Adrenal gland (tissue), 19 donors: ENCODE data around the gene DUS2. TPM values are rescaled to one million over a fixed set of nuclear protein-coding genes. Genes with fewer than 3 reads are reported as not detected.
A peak's percentile ranks its signal among the peaks of the same experiment; 100 is the strongest.

ENCODE experiments used
- DNase-seq, 7 donors: peaks; one replicate each; pipeline ENCODE4 v3.0.0-alpha.2; 2019 to 2020
- H3K27ac ChIP-seq, 5 donors: fragments of 200-600 bp; sonication (generic) in 4 of 5; 1 replicate in 3 of 5; 2 replicates in 2 of 5; pipeline versions ENCODE4 v1.5.1 to v1.8.0; 2016 to 2020; ENCODE audit warnings: mild to moderate bottlenecking in 1 of 5
- H3K27me3 ChIP-seq: fragments of 200-600 bp; 2 replicates; pipeline ENCODE4 v1.8.0; 2021
- H3K36me3 ChIP-seq, 2 donors: fragments of 200-600 bp; replicated peaks in 1 of 2; 1 replicate in 1 of 2; 2 replicates in 1 of 2; pipeline versions ENCODE4 v1.5.1 to v1.8.0; 2018 to 2022
- H3K4me1 ChIP-seq, 2 donors: fragments of 200-600 bp; replicated peaks in 1 of 2; 1 replicate in 1 of 2; 2 replicates in 1 of 2; pipeline versions ENCODE4 v1.5.1 to v1.8.0; 2018 to 2021
- H3K4me3 ChIP-seq, 4 donors: fragments of 200-600 bp; sonication (generic) in 3 of 4; one replicate each; pipeline ENCODE4 v1.5.1; 2016 to 2018
- H3K9me3 ChIP-seq, 3 donors: fragments of 200-600 bp; sonication (generic) in 1 of 3; replicated peaks in 1 of 3; 1 replicate in 2 of 3; 2 replicates in 1 of 3; pipeline versions ENCODE4 v1.5.1 to v1.8.0; 2016 to 2021
- POLR2A ChIP-seq, 2 donors: fragments of 450-650 bp; IDR thresholded peaks; one replicate each; pipeline ENCODE4 v1.6.1; 2017; ENCODE audit warnings: antibody characterized with exemption in 2 of 2, mild to moderate bottlenecking in 2 of 2, moderate library complexity in 1 of 2
- WGBS, 4 donors: extraction: QIAGEN DNeasy Blood & Tissue Kit in 2 of 4; methylation state at CpG; one replicate each; pipeline versions ENCODE4 v1.1.5 to v1.1.7; 2013 to 2017; 5-methylcytosine and 5-hydroxymethylcytosine counted together
- intact Hi-C, 2 donors: fragments of 100-400 bp; cut with DNase I; formaldehyde crosslinking; loops; one replicate each; pipeline versions ENCODE4 v1.14.1 to v1.15.0; 2022 to 2023
- long read RNA-seq, 10 donors: library from polyadenylated mRNA in 3 of 10; unstranded in 2 of 10; stranded (forward) in 1 of 10; transcript quantifications; one replicate each; pipeline ENCODE4 v2.0.0 and lab custom pipeline, GENCODE V29; 2021 to 2026
- polyA plus RNA-seq, 3 donors: library from polyadenylated mRNA; stranded (reverse); fragments of 200-250 nt in 2 of 3; fragments of 350-450 nt in 1 of 3; fragmentation: Illumina TruSeq in 1 of 3; extraction: RNeasy Lipid Tissue Mini Kit (QIAGEN cat#74804) in 1 of 3; gene quantifications; one replicate each; pipeline ENCODE4 v1.2.3, GENCODE V29; 2013 to 2014
- total RNA-seq, 9 donors: library from RNA; depleted of rRNA in 4 of 9; stranded (reverse); fragments of >200 nt in 4 of 9; fragments of 120-200 nt in 1 of 9; fragmentation: NEBNext Ultra II Directional in 1 of 9; extraction: Animal tissue kit (Norgen Biotek cat#: 25700) in 1 of 9; gene quantifications; one replicate each; pipeline versions ENCODE4 v1.1.0 to v1.2.4, GENCODE V29; 2013 to 2023
- TF ChIP-seq, protein P1 (sequence below), 6 experiments: fragments of 450-650 bp in 4 of 6; fragments of 200-600 bp in 2 of 6; sonication (generic) in 1 of 6; IDR thresholded peaks; 1 replicate in 5 of 6; 2 replicates in 1 of 6; pipeline versions ENCODE4 v1.5.1 to v1.8.0; 2016 to 2021; ENCODE audit warnings: antibody characterized with exemption in 6 of 6, mild to moderate bottlenecking in 2 of 6, moderate library complexity in 1 of 6
- donor health status: healthy with polysubstance abuse.
- donor health status: Bipolar disorder and iron deficiency.
- donor health status: DM: yes; HTN: yes; CAD: no.
- donor health status: DM: no; HTN: no; CAD: no.
- donor health status: DM: no; HTN: no; CAD: no.
- donor health status: DM: yes; HTN: yes; CAD: no.

DUS2 gene
- total RNA-seq (10 to 100 TPM in 6 of 9 donors, 1 to 10 TPM in 3; 6.3 to 25.3 (median 13.1) TPM), polyA plus RNA-seq (10 to 100 TPM in 2 of 3 donors, 1 to 10 TPM in 1; 7.1 to 13.2 (median 10.1) TPM)
- long read RNA-seq, donor 1, partial matches to known transcripts, result 0 of 2 reads
- long read RNA-seq, donor 1, other reads (novel, unspliced or antisense), result 0 of 2 reads
- long read RNA-seq, donor 2, partial matches to known transcripts, result 0 of 4 reads
- long read RNA-seq, donor 2, other reads (novel, unspliced or antisense), result 0 of 4 reads
- long read RNA-seq, donor 3, partial matches to known transcripts, result 0 of 1 reads
- long read RNA-seq, donor 3, other reads (novel, unspliced or antisense), result 0 of 1 reads
- long read RNA-seq, donor 4, transcript DUS2-207 (17 exons, 2,310 nt), result major isoform, 5 of 7 reads
- long read RNA-seq, donor 4, partial matches to known transcripts, result 1 of 7 reads
- long read RNA-seq, donor 4, other reads (novel, unspliced or antisense), result 0 of 7 reads
- long read RNA-seq, donor 5, transcript DUS2-201 (16 exons, 1,933 nt), result minor isoform, 5 of 28 reads
- long read RNA-seq, donor 5, transcript DUS2-207 (17 exons, 2,310 nt), result major isoform, 20 of 28 reads
- long read RNA-seq, donor 5, partial matches to known transcripts, result 0 of 28 reads
- long read RNA-seq, donor 5, other reads (novel, unspliced or antisense), result 3 of 28 reads
- long read RNA-seq, donor 6, partial matches to known transcripts, result 0 of 5 reads
- long read RNA-seq, donor 6, other reads (novel, unspliced or antisense), result 1 of 5 reads
- long read RNA-seq, donor 7, partial matches to known transcripts, result 16 of 19 reads
- long read RNA-seq, donor 7, other reads (novel, unspliced or antisense), result 0 of 19 reads
- long read RNA-seq, donor 8, transcript DUS2-207 (17 exons, 2,310 nt), result major isoform, 6 of 8 reads
- long read RNA-seq, donor 8, partial matches to known transcripts, result 0 of 8 reads
- long read RNA-seq, donor 8, other reads (novel, unspliced or antisense), result 0 of 8 reads
- long read RNA-seq, donor 9, partial matches to known transcripts, result 0 of 2 reads
- long read RNA-seq, donor 9, other reads (novel, unspliced or antisense), result 0 of 2 reads
- long read RNA-seq, donor 10, partial matches to known transcripts, result 0 of 2 reads
- long read RNA-seq, donor 10, other reads (novel, unspliced or antisense), result 0 of 2 reads

GRCh38 chr16:68022728-68023537 lies at the start of gene DUS2, which contains the start of gene DDX28:
Gene DUS2, plus strand, starts transcription at chr16:68023284. Its CDS starts 14,740 bp downstream, at chr16:68038024.
Gene DDX28, minus strand, starts transcription at chr16:68023232. Its CDS starts 30 bp downstream, at chr16:68023202.
- intact Hi-C loops, result no loop called here
- TF ChIP-seq POLR2A (IDR thresholded peaks at IDR 0.05), result peak; percentile 26 to 65
- TF ChIP-seq, protein P1, sequence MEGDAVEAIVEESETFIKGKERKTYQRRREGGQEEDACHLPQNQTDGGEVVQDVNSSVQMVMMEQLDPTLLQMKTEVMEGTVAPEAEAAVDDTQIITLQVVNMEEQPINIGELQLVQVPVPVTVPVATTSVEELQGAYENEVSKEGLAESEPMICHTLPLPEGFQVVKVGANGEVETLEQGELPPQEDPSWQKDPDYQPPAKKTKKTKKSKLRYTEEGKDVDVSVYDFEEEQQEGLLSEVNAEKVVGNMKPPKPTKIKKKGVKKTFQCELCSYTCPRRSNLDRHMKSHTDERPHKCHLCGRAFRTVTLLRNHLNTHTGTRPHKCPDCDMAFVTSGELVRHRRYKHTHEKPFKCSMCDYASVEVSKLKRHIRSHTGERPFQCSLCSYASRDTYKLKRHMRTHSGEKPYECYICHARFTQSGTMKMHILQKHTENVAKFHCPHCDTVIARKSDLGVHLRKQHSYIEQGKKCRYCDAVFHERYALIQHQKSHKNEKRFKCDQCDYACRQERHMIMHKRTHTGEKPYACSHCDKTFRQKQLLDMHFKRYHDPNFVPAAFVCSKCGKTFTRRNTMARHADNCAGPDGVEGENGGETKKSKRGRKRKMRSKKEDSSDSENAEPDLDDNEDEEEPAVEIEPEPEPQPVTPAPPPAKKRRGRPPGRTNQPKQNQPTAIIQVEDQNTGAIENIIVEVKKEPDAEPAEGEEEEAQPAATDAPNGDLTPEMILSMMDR (IDR thresholded peaks at IDR 0.05), result no peak
- H3K36me3 ChIP-seq, result no peaks in the 10 kb centered on the region
- no peaks in the 10 kb centered on the region for H3K27me3 ChIP-seq
- no peaks in the 10 kb centered on the region for H3K9me3 ChIP-seq
- peak; percentile 88 to 98 (median 93) for DNase-seq
- 0% methylated on average over 6 to 84 of the region's 84 CpGs for WGBS, 4 donors
- H3K27ac ChIP-seq, result peak within 1 kb of the TSS in 4 of 5 donors; percentile 80 to 91 (median 86)
- H3K4me3 ChIP-seq, result peak within 1 kb of the TSS; percentile 62 to 98 (median 96)
- H3K4me1 ChIP-seq, result peaks cover 13 to 30% of the 10 kb centered on the region in 2 donors

- Histone ChIP-seq H3K36me3 (no peaks in the 10 kb centered on the region), H3K4me3 (no peak overlapping the region), H3K27me3 (no peaks in the 10 kb centered on the region), H3K4me1 (no peaks in the 10 kb centered on the region), H3K27ac (no peak overlapping the region), H3K9me3 (no peaks in the 10 kb centered on the region)
- DNase-seq, result no peak
- WGBS, 4 donors, result 79 to 84% (median 82%) methylated on average over 12 to 14 of the region's 14 CpGs
- intact Hi-C loops, result no loop called here
- no peak for TF ChIP-seq POLR2A (IDR thresholded peaks at IDR 0.05)
- TF ChIP-seq, protein P1 (IDR thresholded peaks at IDR 0.05), result no peak
These were observed 47.6 kb upstream of the DUS2 start for GRCh38 chr16:67975321-67976105.

DNA sequence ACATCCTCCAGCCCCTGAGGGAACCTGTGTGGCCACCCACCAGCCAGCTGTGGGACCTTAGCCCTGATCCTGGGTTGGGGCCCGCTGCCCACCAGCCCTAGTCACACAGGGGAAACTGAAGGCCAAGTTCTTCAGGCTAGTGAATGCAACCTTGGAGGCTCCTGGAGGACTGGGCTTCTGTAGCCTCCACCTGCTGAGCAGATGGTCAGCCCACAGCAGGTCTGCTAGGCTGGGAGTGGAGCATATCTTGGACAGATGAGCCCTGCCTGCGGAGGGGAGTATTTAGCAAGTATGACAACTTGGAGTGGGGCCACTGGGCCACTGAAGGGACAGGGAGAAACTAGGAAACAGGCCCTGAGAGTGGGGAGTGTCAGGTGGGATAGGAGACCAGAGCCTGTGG lies 46.9 kb upstream of the DUS2 start:
- no peaks in the 10 kb centered on the region for H3K36me3 ChIP-seq
- intact Hi-C loops, result no loop called here
- TF ChIP-seq, protein P1 (IDR thresholded peaks at IDR 0.05), result no peak
- TF ChIP-seq POLR2A (IDR thresholded peaks at IDR 0.05), result no peak
- H3K27ac ChIP-seq, result no peak overlapping the region
- H3K27me3 ChIP-seq, result no peaks in the 10 kb centered on the region
- H3K4me1 ChIP-seq, result no peaks in the 10 kb centered on the region
- H3K9me3 ChIP-seq, result no peaks in the 10 kb centered on the region
- WGBS, 4 donors, result 60 to 100% (median 95%) methylated on average over 1 to 2 of the region's 2 CpGs
- DNase-seq, result no peak
- no peak overlapping the region for H3K4me3 ChIP-seq
